Measurements from ENCODE around the gene DHRSX.

- TF ChIP-seq POLR2A (IDR thresholded peaks at IDR 0.05; ENCODE audit: insufficient read depth in 1 of 2, low read depth in 2 of 2, low read length in 2 of 2): no peak
- TF ChIP-seq NR2F1 (CRISPR knock-in tag; IDR thresholded peaks at IDR 0.05): no peak
- TF ChIP-seq POLR2AphosphoS5 (IDR thresholded peaks at IDR 0.05; ENCODE audit: low read depth, low read length): no peak
- no peak for TF ChIP-seq EHMT2 (IDR thresholded peaks at IDR 0.05; ENCODE audit: borderline replicate concordance, low read depth, low read length)
- TF ChIP-seq YY1 (IDR thresholded peaks at IDR 0.05; ENCODE audit: insufficient read depth, insufficient replicate concordance, low read depth, low read length): no peak
- TF ChIP-seq SETDB1 (CRISPR knock-in tag; IDR thresholded peaks at IDR 0.05; ENCODE audit: borderline replicate concordance): no peak
- TF ChIP-seq ETS1 (CRISPR knock-in tag; IDR thresholded peaks at IDR 0.05): no peak
- no peak for TF ChIP-seq ATF2 (CRISPR knock-in tag; IDR thresholded peaks at IDR 0.05)
- no peak for TF ChIP-seq ZFP1 (CRISPR knock-in tag; IDR thresholded peaks at IDR 0.05)
- no peak for TF ChIP-seq TFDP1 (CRISPR knock-in tag; IDR thresholded peaks at IDR 0.05; ENCODE audit: borderline replicate concordance)
- TF ChIP-seq ZNF33A (CRISPR knock-in tag; IDR thresholded peaks at IDR 0.05; ENCODE audit: borderline replicate concordance): no peak
- no peak for TF ChIP-seq ZBTB26 (CRISPR knock-in tag; IDR thresholded peaks at IDR 0.05; ENCODE audit: borderline replicate concordance)
- TF ChIP-seq JARID2 (CRISPR knock-in tag; IDR thresholded peaks at IDR 0.05; ENCODE audit: insufficient replicate concordance): no peak
Measured at GRCh38 chrX:2327423-2327822, 173.4 kb downstream of the DHRSX start.

Measured in HepG2 (cell line).